Glomerular endothelial cell (primary cell): Measurements from ENCODE around the gene PEX16. TPM values are rescaled to one million over a fixed set of nuclear protein-coding genes. Genes with fewer than 3 reads are reported as not detected.

Source experiments
- DNase-seq: peaks from one replicate; pipeline ENCODE4 v3.0.0-alpha.2; 2011; ENCODE audit warnings: low read depth, low spot score; ENCODE audit errors: extremely low read depth
- total RNA-seq: library from RNA; depleted of rRNA; stranded (reverse); fragments of >200 nt; gene quantifications from 2 replicates; pipeline ENCODE4 v1.2.3, GENCODE V29; 2015

PEX16 gene
- total RNA-seq, 1 donor from 2014 or later = 25.1 TPM

GRCh38 chr11:45931739-45932138 lies 14.1 kb upstream of the PEX16 start:
- no peak for DNase-seq

- no peak for DNase-seq
Observed at GRCh38 chr11:45930951-45931570, 13.4 kb upstream of the PEX16 start.

GRCh38 chr11:45930031-45930794 lies 12.5 kb upstream of the PEX16 start:
- no peak for DNase-seq

GRCh38 chr11:45929486-45930030 lies 11.9 kb upstream of the PEX16 start:
- no peak for DNase-seq

- no peak for DNase-seq
Observed at GRCh38 chr11:45928535-45929215, 11.0 kb upstream of the PEX16 start.

GRCh38 chr11:45927684-45928413 lies 10.2 kb upstream of the PEX16 start:
- DNase-seq = no peak

GRCh38 chr11:45927332-45927683 lies 9.6 kb upstream of the PEX16 start:
- no peak for DNase-seq

- no peak for DNase-seq
Observed at GRCh38 chr11:45926536-45927331, 9.1 kb upstream of the PEX16 start.

GRCh38 chr11:45926001-45926401 lies 8.3 kb upstream of the PEX16 start:
- no peak for DNase-seq

- DNase-seq = no peak
Observed at GRCh38 chr11:45925550-45925949, 7.9 kb upstream of the PEX16 start.

- no peak for DNase-seq
Observed at GRCh38 chr11:45924927-45925326, 7.2 kb upstream of the PEX16 start.

GRCh38 chr11:45924036-45924915 lies 6.6 kb upstream of the PEX16 start:
- no peak for DNase-seq

GRCh38 chr11:45922425-45923082 lies 4.9 kb upstream of the PEX16 start, which contains the start of gene LARGE2:
TSS of gene LARGE2 (plus strand) at chr11:45922656. CDS start at chr11:45922883, 227 bp downstream.
- no peak for DNase-seq

GRCh38 chr11:45921561-45922424 lies 4.1 kb upstream of the PEX16 start:
- DNase-seq = no peak

GRCh38 chr11:45920531-45921477 lies 3.1 kb upstream of the PEX16 start:
- DNase-seq = no peak

GRCh38 chr11:45919806-45920530 lies 2.3 kb upstream of the PEX16 start:
- no peak for DNase-seq
